ENCODE results near the gene USP40. TPM values are rescaled to one million over a fixed set of nuclear protein-coding genes. Genes with fewer than 3 reads are reported as not detected.
A peak's percentile ranks its signal among the peaks of the same experiment; 100 is the strongest.

Gene USP40
- total RNA-seq, 1 donor from 2014 or later, result 39.0 TPM

GRCh38 chr2:233501198-233502076 lies 65.1 kb downstream of the USP40 start:
- no peak for DNase-seq (ENCODE audit: low spot score)

- no peak for DNase-seq (ENCODE audit: low spot score)
These were observed 66.7 kb downstream of the USP40 start for GRCh38 chr2:233499928-233500327.

GRCh38 chr2:233498126-233498525 lies 68.5 kb downstream of the USP40 start:
- no peak for DNase-seq (ENCODE audit: low spot score)

GRCh38 chr2:233497692-233498091 lies 68.9 kb downstream of the USP40 start:
- DNase-seq (ENCODE audit: low spot score), result no peak

GRCh38 chr2:233495503-233496496 lies 70.8 kb downstream of the USP40 start:
- no peak for DNase-seq (ENCODE audit: low spot score)

- DNase-seq (ENCODE audit: low spot score), result no peak
These were observed 73.8 kb downstream of the USP40 start for GRCh38 chr2:233492751-233493150.

GRCh38 chr2:233492078-233492477 lies 74.5 kb downstream of the USP40 start:
- no peak for DNase-seq (ENCODE audit: low spot score)

GRCh38 chr2:233491326-233491725 lies 75.3 kb downstream of the USP40 start:
- DNase-seq (ENCODE audit: low spot score), result no peak

GRCh38 chr2:233490831-233491230 lies 75.8 kb downstream of the USP40 start:
- DNase-seq (ENCODE audit: low spot score), result no peak

GRCh38 chr2:233489666-233490065 lies 76.9 kb downstream of the USP40 start:
- DNase-seq (ENCODE audit: low spot score), result no peak

GRCh38 chr2:233489143-233489542 lies 77.4 kb downstream of the USP40 start:
- DNase-seq (ENCODE audit: low spot score), result no peak

- DNase-seq (ENCODE audit: low spot score), result no peak
These were observed 78.7 kb downstream of the USP40 start for GRCh38 chr2:233487748-233488345.

GRCh38 chr2:233486778-233487552 lies 79.6 kb downstream of the USP40 start:
- no peak for DNase-seq (ENCODE audit: low spot score)

GRCh38 chr2:233486357-233486756 lies 80.2 kb downstream of the USP40 start:
- no peak for DNase-seq (ENCODE audit: low spot score)

GRCh38 chr2:233485726-233486125 lies 80.9 kb downstream of the USP40 start:
- no peak for DNase-seq (ENCODE audit: low spot score)

GRCh38 chr2:233482616-233483015 lies 84.0 kb downstream of the USP40 start:
- peak; percentile 68 for DNase-seq (ENCODE audit: low spot score)

- no peak for DNase-seq (ENCODE audit: low spot score)
These were observed 85.0 kb downstream of the USP40 start for GRCh38 chr2:233481368-233482142.

GRCh38 chr2:233480490-233481202 lies 85.9 kb downstream of the USP40 start:
- peak; percentile 89 for DNase-seq (ENCODE audit: low spot score)

Data from mesenteric fat pad (tissue), 1 donor.